ENCODE data around the gene GFOD2.

GFOD2 gene

GRCh38 chr16:67656344-67657016 lies 62.6 kb downstream of the GFOD2 start:
- peak; percentile 15 for DNase-seq

- DNase-seq, result no peak
Measured at GRCh38 chr16:67655363-67655762, 63.8 kb downstream of the GFOD2 start.

- DNase-seq, result peak; percentile 15
Measured at GRCh38 chr16:67654403-67654911, 64.7 kb downstream of the GFOD2 start.

GRCh38 chr16:67653789-67654402 lies 65.2 kb downstream of the GFOD2 start:
- peak; percentile 20 for DNase-seq

GRCh38 chr16:67653128-67653788 lies 65.9 kb downstream of the GFOD2 start:
- peak; percentile 29 for DNase-seq

GRCh38 chr16:67652578-67653127 lies 66.5 kb downstream of the GFOD2 start:
- peak; percentile 23 for DNase-seq

- DNase-seq, result peak; percentile 23
Measured at GRCh38 chr16:67651847-67652246, 67.3 kb downstream of the GFOD2 start.

- DNase-seq, result no peak
Measured at GRCh38 chr16:67651039-67651438, 68.1 kb downstream of the GFOD2 start.

- no peak for DNase-seq
Measured at GRCh38 chr16:67650023-67650422, 69.1 kb downstream of the GFOD2 start.

- DNase-seq, result peak; percentile 27
Measured at GRCh38 chr16:67649494-67649931, 69.6 kb downstream of the GFOD2 start.

- no peak for DNase-seq
Measured at GRCh38 chr16:67648764-67649407, 70.2 kb downstream of the GFOD2 start.

- DNase-seq, result peak; percentile 13
Measured at GRCh38 chr16:67648088-67648763, 70.9 kb downstream of the GFOD2 start.

GRCh38 chr16:67647681-67648080 lies 71.4 kb downstream of the GFOD2 start:
- DNase-seq, result no peak

- DNase-seq, result no peak
Measured at GRCh38 chr16:67647111-67647651, 71.9 kb downstream of the GFOD2 start.

GRCh38 chr16:67645397-67646121 lies 73.6 kb downstream of the GFOD2 start:
- DNase-seq, result no peak

GRCh38 chr16:67644038-67644437 lies 75.1 kb downstream of the GFOD2 start:
- DNase-seq, result no peak

GRCh38 chr16:67641779-67642708 lies 77.1 kb downstream of the GFOD2 start:
- peak; percentile 55 for DNase-seq

- DNase-seq, result no peak
Measured at GRCh38 chr16:67637625-67638024, 81.5 kb downstream of the GFOD2 start.

- no peak for DNase-seq
Measured at GRCh38 chr16:67636713-67637112, 82.4 kb downstream of the GFOD2 start.

Data from right hindlimb (tissue), 1 donor.